Karpas-422 (cell line): ENCODE data around the gene GTPBP3. TPM values are rescaled to one million over a fixed set of nuclear protein-coding genes. Genes with fewer than 3 reads are reported as not detected.

Source experiments
- DNase-seq: peaks from one replicate; pipeline ENCODE4 v3.0.0-alpha.2; 2015
- H2AFZ ChIP-seq: fragments of 200-600 bp; sonication (generic); 2 replicates; pipeline ENCODE4 v1.6.1; 2014; ENCODE audit warnings: antibody characterized with exemption, low read length, mixed read lengths
- H3K27ac ChIP-seq: fragments of 200-600 bp; sonication (generic); 2 replicates; pipeline ENCODE4 v1.5.1; 2014; ENCODE audit warnings: mild to moderate bottlenecking, low read length, moderate library complexity
- H3K27me3 ChIP-seq: fragments of 200-600 bp; sonication (generic); 2 replicates; pipeline ENCODE4 v1.6.1; 2014; ENCODE audit warnings: low read length, mixed read lengths
- H3K36me3 ChIP-seq: fragments of 200-600 bp; sonication (generic); 2 replicates; pipeline ENCODE4 v1.6.1; 2014; ENCODE audit warnings: low read length, mixed read lengths; ENCODE audit not compliant: insufficient read depth
- H3K4me1 ChIP-seq: fragments of 200-600 bp; sonication (generic); 2 replicates; pipeline ENCODE4 v1.6.1; 2014; ENCODE audit warnings: mild to moderate bottlenecking, low read length, mixed read lengths
- H3K4me2 ChIP-seq: fragments of 200-600 bp; sonication (generic); 2 replicates; pipeline ENCODE4 v1.6.1; 2014; ENCODE audit warnings: low read length, low read depth, mild to moderate bottlenecking; ENCODE audit not compliant: poor library complexity, severe bottlenecking
- H3K4me3 ChIP-seq: fragments of 200-600 bp; sonication (generic); 2 replicates; pipeline ENCODE4 v1.5.1; 2014; ENCODE audit warnings: mild to moderate bottlenecking, antibody characterized with exemption, low read length, mixed read lengths
- H3K79me2 ChIP-seq: fragments of 200-600 bp; sonication (generic); 2 replicates; pipeline ENCODE4 v1.6.1; 2014; ENCODE audit warnings: mild to moderate bottlenecking, low read length, mixed read lengths
- H3K9ac ChIP-seq: fragments of 200-600 bp; sonication (generic); 2 replicates; pipeline ENCODE4 v1.6.0; 2014; ENCODE audit warnings: low read length
- H3K9me2 ChIP-seq: fragments of 200-600 bp; sonication (generic), shearing (Covaris generic); replicated peaks from 2 replicates; pipeline ENCODE4 v1.6.0; 2014; ENCODE audit warnings: mild to moderate bottlenecking, low read length, moderate library complexity; ENCODE audit not compliant: insufficient read depth
- H3K9me3 ChIP-seq: fragments of 300-700, 200-600 bp; sonication (generic); 2 replicates; pipeline ENCODE4 v1.6.1; 2014; ENCODE audit warnings: low read length, mixed read lengths
- H4K20me1 ChIP-seq: fragments of 200-600 bp; sonication (generic); 2 replicates; pipeline ENCODE4 v1.6.1; 2014; ENCODE audit warnings: mild to moderate bottlenecking, antibody characterized with exemption, low read length, low read depth; ENCODE audit not compliant: insufficient read depth
- total RNA-seq: library from RNA; depleted of rRNA; stranded (reverse); fragments of >200 nt; shearing (Covaris generic); gene quantifications from 2 replicates; pipeline ENCODE4 v1.2.3, GENCODE V29; 2014; ENCODE audit warnings: low replicate concordance

GTPBP3 gene
- total RNA-seq, 1 experiment from 2014 or later = 29.3 TPM

- H3K9ac ChIP-seq = no peak overlapping the region
- DNase-seq = no peak
- no peaks in the 10 kb centered on the region for H4K20me1 ChIP-seq
- H3K79me2 ChIP-seq = peaks cover 9% of the 10 kb centered on the region
- no peaks in the 10 kb centered on the region for H3K9me2 ChIP-seq
- no peak overlapping the region for H3K4me3 ChIP-seq
- peaks cover 5% of the 10 kb centered on the region; the same call in 1 of the 2 replicates for H3K36me3 ChIP-seq
- H3K4me2 ChIP-seq = no peak overlapping the region
- peaks cover 12% of the 10 kb centered on the region for H3K4me1 ChIP-seq
- no peak overlapping the region for H3K27ac ChIP-seq
- H2AFZ ChIP-seq = no peak overlapping the region
- no peaks in the 10 kb centered on the region for H3K9me3 ChIP-seq
- H3K27me3 ChIP-seq = no peaks in the 10 kb centered on the region
Measured at GRCh38 chr19:17341386-17341785, 4.0 kb downstream of the GTPBP3 start.

GRCh38 chr19:17341845-17342244 is 4.5 kb downstream of the GTPBP3 start:
- Histone ChIP-seq H3K27me3 (no peaks in the 10 kb centered on the region), H3K4me2 (no peak overlapping the region), H3K4me3 (no peak overlapping the region), H3K9ac (no peak overlapping the region), H3K9me3 (no peaks in the 10 kb centered on the region), H3K9me2 (no peaks in the 10 kb centered on the region), H3K4me1 (peaks cover 9% of the 10 kb centered on the region), H3K27ac (no peak overlapping the region), H3K79me2 (peaks cover 9% of the 10 kb centered on the region), H3K36me3 (peaks cover 5% of the 10 kb centered on the region; the same call in 1 of the 2 replicates), H2AFZ (no peak overlapping the region), H4K20me1 (no peaks in the 10 kb centered on the region)
- DNase-seq = no peak

- DNase-seq = peak; percentile 89
- no peaks in the 10 kb centered on the region for H3K9me3 ChIP-seq
Measured at GRCh38 chr19:17346109-17346671, 8.8 kb downstream of the GTPBP3 start.

GRCh38 chr19:17347361-17347760 is 10.0 kb downstream of the GTPBP3 start:
- no peak for DNase-seq
- H2AFZ ChIP-seq = no peak overlapping the region
- no peak overlapping the region for H3K27ac ChIP-seq
- H3K4me1 ChIP-seq = no peaks in the 10 kb centered on the region
- H3K36me3 ChIP-seq = no peaks in the 10 kb centered on the region
- H3K27me3 ChIP-seq = no peaks in the 10 kb centered on the region
- H3K9ac ChIP-seq = no peak overlapping the region
- no peak overlapping the region for H3K4me3 ChIP-seq
- H3K4me2 ChIP-seq = no peak overlapping the region
- no peaks in the 10 kb centered on the region for H3K9me2 ChIP-seq
- no peaks in the 10 kb centered on the region for H4K20me1 ChIP-seq
- H3K9me3 ChIP-seq = no peaks in the 10 kb centered on the region
- no peaks in the 10 kb centered on the region for H3K79me2 ChIP-seq

More at GRCh38 chr19:17346109-17346671, 8.8 kb downstream of the GTPBP3 start:
- Histone ChIP-seq H3K79me2 (no peaks in the 10 kb centered on the region), H3K9ac (no peak overlapping the region), H3K9me2 (no peaks in the 10 kb centered on the region), H3K4me1 (no peaks in the 10 kb centered on the region), H3K4me2 (no peak overlapping the region), H3K36me3 (peaks cover 4% of the 10 kb centered on the region; the same call in 1 of the 2 replicates), H3K27me3 (no peaks in the 10 kb centered on the region), H4K20me1 (no peaks in the 10 kb centered on the region), H3K27ac (no peak overlapping the region), H3K4me3 (no peak overlapping the region), H2AFZ (no peak overlapping the region)

GRCh38 chr19:17347877-17348276 is 10.5 kb downstream of the GTPBP3 start:
- no peak for DNase-seq
- Histone ChIP-seq H3K27me3 (no peaks in the 10 kb centered on the region), H2AFZ (no peak overlapping the region)

GRCh38 chr19:17348700-17349099 is 11.3 kb downstream of the GTPBP3 start:
- H4K20me1 ChIP-seq = no peaks in the 10 kb centered on the region
- no peaks in the 10 kb centered on the region for H3K27me3 ChIP-seq
- H3K4me2 ChIP-seq = no peak overlapping the region
- no peaks in the 10 kb centered on the region for H3K36me3 ChIP-seq
- no peaks in the 10 kb centered on the region for H3K4me1 ChIP-seq
- no peak overlapping the region for H2AFZ ChIP-seq
- H3K9me3 ChIP-seq = no peaks in the 10 kb centered on the region
- H3K9ac ChIP-seq = no peak overlapping the region
- DNase-seq = no peak
- H3K27ac ChIP-seq = no peak overlapping the region
- no peaks in the 10 kb centered on the region for H3K9me2 ChIP-seq
- H3K4me3 ChIP-seq = no peak overlapping the region
- no peaks in the 10 kb centered on the region for H3K79me2 ChIP-seq

More at GRCh38 chr19:17347877-17348276, 10.5 kb downstream of the GTPBP3 start:
- no peaks in the 10 kb centered on the region for H3K36me3 ChIP-seq
- H3K9me2 ChIP-seq = no peaks in the 10 kb centered on the region
- H3K4me3 ChIP-seq = no peak overlapping the region
- no peaks in the 10 kb centered on the region for H3K79me2 ChIP-seq
- H4K20me1 ChIP-seq = no peaks in the 10 kb centered on the region
- no peaks in the 10 kb centered on the region for H3K9me3 ChIP-seq
- no peak overlapping the region for H3K4me2 ChIP-seq
- no peak overlapping the region for H3K9ac ChIP-seq
- H3K4me1 ChIP-seq = no peaks in the 10 kb centered on the region
- no peak overlapping the region for H3K27ac ChIP-seq

- Histone ChIP-seq H3K4me3 (no peak overlapping the region), H2AFZ (no peak overlapping the region), H3K9ac (no peak overlapping the region), H3K9me3 (no peaks in the 10 kb centered on the region), H3K9me2 (no peaks in the 10 kb centered on the region), H3K79me2 (no peaks in the 10 kb centered on the region), H3K27ac (no peak overlapping the region), H3K4me2 (no peak overlapping the region), H3K36me3 (no peaks in the 10 kb centered on the region), H3K4me1 (no peaks in the 10 kb centered on the region), H4K20me1 (no peaks in the 10 kb centered on the region), H3K27me3 (no peaks in the 10 kb centered on the region)
- DNase-seq = no peak
Measured at GRCh38 chr19:17351815-17352435, 14.6 kb downstream of the GTPBP3 start.

- no peak overlapping the region for H3K9ac ChIP-seq
- DNase-seq = no peak
Measured at GRCh38 chr19:17352608-17353280, 15.4 kb downstream of the GTPBP3 start.

More at GRCh38 chr19:17352608-17353280, 15.4 kb downstream of the GTPBP3 start:
- H3K4me3 ChIP-seq = no peak overlapping the region
- no peak overlapping the region for H3K27ac ChIP-seq
- H3K36me3 ChIP-seq = no peaks in the 10 kb centered on the region
- H3K9me3 ChIP-seq = no peaks in the 10 kb centered on the region
- no peak overlapping the region for H2AFZ ChIP-seq
- no peaks in the 10 kb centered on the region for H3K79me2 ChIP-seq
- no peaks in the 10 kb centered on the region for H3K9me2 ChIP-seq
- no peaks in the 10 kb centered on the region for H3K27me3 ChIP-seq
- H3K4me2 ChIP-seq = no peak overlapping the region
- no peaks in the 10 kb centered on the region for H3K4me1 ChIP-seq
- H4K20me1 ChIP-seq = no peaks in the 10 kb centered on the region
